GM12878 (cell line): ENCODE measurements around the gene PPP2R3B. TPM values are rescaled to one million over a fixed set of nuclear protein-coding genes. Genes with fewer than 3 reads are reported as not detected.

ENCODE experiments used
- ATAC-seq: fragments of 200-7000 bp; cut with Tn5 transposase; 3 replicates; pipeline ENCODE4 v1.9.1; 2020; ENCODE audit warnings: mild to moderate bottlenecking, moderate library complexity
- BruUV-seq: library from RNA; stranded (reverse); fragments of 400-500 nt; replicated peaks from 2 replicates; lab custom pipeline; 2021; lab: Mats Ljungman, UMichigan
- CTCF ChIA-PET: fragments of 300-600 bp; sonication (Branson Sonifier 250); formaldehyde crosslinking; extraction: SDS; loops from one replicate; lab custom pipeline; 2021; ENCODE audit warnings: inconsistent platforms; lab: Yijun Ruan, JAX
- POLR2A ChIA-PET: fragments of 350-600 bp; formaldehyde crosslinking; extraction: SDS; loops from one replicate; lab custom pipeline; 2021; ENCODE audit warnings: inconsistent platforms; lab: Charles Lee
- RAD21 ChIA-PET: fragments of 300-600 bp; sonication (Branson Sonifier 250); formaldehyde crosslinking; loops from one replicate; lab custom pipeline; 2023; ENCODE audit warnings: antibody characterized with exemption; ENCODE audit not compliant: unreplicated experiment; lab: Charles Lee
- SMC1A ChIA-PET: fragments of 300-600 bp; sonication (Branson Sonifier 250); formaldehyde crosslinking; loops from one replicate; lab custom pipeline; 2023; ENCODE audit not compliant: unreplicated experiment, uncharacterized antibody; lab: Charles Lee
- DNase-seq: peaks from one replicate; pipeline ENCODE4 v3.0.0-alpha.2; 2011; ENCODE audit warnings: low read depth, low spot score
- FAIRE-seq: peaks from 3 replicates; lab custom pipeline; 2011; peaks lifted over from hg19 to GRCh38; lab: Jason Lieb, UNC
- H2AFZ ChIP-seq: 2 replicates; pipeline ENCODE4 v1.6.0; 2011; ENCODE audit warnings: low read depth, low read length, control low read depth; ENCODE audit not compliant: control insufficient read depth
- H3K27ac ChIP-seq: 2 replicates; pipeline ENCODE4 v1.5.1; 2011; ENCODE audit warnings: control low read depth; ENCODE audit not compliant: control insufficient read depth, insufficient read depth
- H3K27me3 ChIP-seq, 2 experiments: replicated peaks in 1 of 2; 2 replicates each; pipeline versions ENCODE4 v1.6.0 to v1.6.1; 2011; ENCODE audit warnings: low read length in 1 of 2; ENCODE audit not compliant: control insufficient read depth in 2 of 2, insufficient read depth in 2 of 2
- H3K36me3 ChIP-seq, 2 experiments: 2 replicates each; pipeline ENCODE4 v1.5.1; 2011; ENCODE audit warnings: low read length in 1 of 2; ENCODE audit not compliant: control insufficient read depth in 2 of 2, insufficient read depth in 2 of 2
- H3K4me1 ChIP-seq: 2 replicates; pipeline ENCODE4 v1.6.1; 2011; ENCODE audit warnings: mild to moderate bottlenecking, low read length, moderate library complexity, mixed read lengths; ENCODE audit not compliant: control insufficient read depth, insufficient read depth
- H3K4me2 ChIP-seq: 2 replicates; pipeline ENCODE4 v1.6.0; 2011; ENCODE audit warnings: control low read depth; ENCODE audit not compliant: control insufficient read depth, insufficient read depth
- H3K4me3 ChIP-seq: fragments of 200-600 bp; sonication (generic); 2 replicates; pipeline ENCODE4 v1.5.1; 2016
- H3K79me2 ChIP-seq: 2 replicates; pipeline ENCODE4 v1.6.0; 2011; ENCODE audit warnings: low read length; ENCODE audit not compliant: control insufficient read depth, insufficient read depth
- H3K9ac ChIP-seq: 2 replicates; pipeline ENCODE4 v1.8.0; 2011; ENCODE audit warnings: low read length, control low read depth, mixed read lengths; ENCODE audit not compliant: control insufficient read depth, insufficient read depth
- H3K9me3 ChIP-seq: replicated peaks from 3 replicates; pipeline ENCODE4 v1.5.1; 2011; ENCODE audit warnings: mild to moderate bottlenecking, low read length; ENCODE audit not compliant: control insufficient read depth, insufficient read depth
- H4K20me1 ChIP-seq: 2 replicates; pipeline ENCODE4 v1.6.0; 2011; ENCODE audit not compliant: control insufficient read depth, insufficient read depth
- ATF7 ChIP-seq: fragments of 450-650 bp; IDR thresholded peaks from 2 replicates; pipeline ENCODE4 v1.6.1; 2016; ENCODE audit warnings: low read depth, mild to moderate bottlenecking
- CBFB ChIP-seq: IDR thresholded peaks from 2 replicates; pipeline ENCODE4 v1.6.1; 2016; ENCODE audit warnings: antibody characterized with exemption, low read depth
- EED ChIP-seq: sonication (generic); IDR thresholded peaks from 2 replicates; pipeline ENCODE4 v1.6.1; 2016; ENCODE audit warnings: antibody characterized with exemption, low read depth
- FOXK2 ChIP-seq: fragments of 450-650 bp; IDR thresholded peaks from 2 replicates; pipeline ENCODE4 v1.6.1; 2017; ENCODE audit warnings: mild to moderate bottlenecking, moderate library complexity
- GATAD2B ChIP-seq: fragments of 450-650 bp; conservative IDR thresholded peaks from 2 replicates; pipeline ENCODE4 v1.6.1; 2017; ENCODE audit warnings: low read depth, mild to moderate bottlenecking, moderate library complexity
- MXI1 ChIP-seq: fragments of 150-350 bp; IDR thresholded peaks from 2 replicates; pipeline ENCODE4 v1.6.1; 2011; ENCODE audit warnings: low read depth, mild to moderate bottlenecking, inconsistent platforms, low read length, improper control_type of control experiment
- NFYB ChIP-seq: IDR thresholded peaks from 2 replicates; pipeline ENCODE4 v1.6.1; 2011; ENCODE audit warnings: low read depth, mild to moderate bottlenecking, low read length, improper control_type of control experiment, moderate library complexity; ENCODE audit not compliant: insufficient read depth
- NR2C1 ChIP-seq: fragments of 450-650 bp; IDR thresholded peaks from 2 replicates; pipeline ENCODE4 v1.6.1; 2017; ENCODE audit warnings: antibody characterized with exemption, mild to moderate bottlenecking, moderate library complexity
- NR2F1 ChIP-seq: fragments of 450-650 bp; conservative IDR thresholded peaks from 2 replicates; pipeline ENCODE4 v1.6.1; 2017; ENCODE audit warnings: mild to moderate bottlenecking
- POLR2AphosphoS5 ChIP-seq: IDR thresholded peaks from 2 replicates; pipeline ENCODE4 v1.6.1; 2011; ENCODE audit warnings: mild to moderate bottlenecking, low read length, inconsistent platforms
- RELA ChIP-seq: fragments of 450-650 bp; IDR thresholded peaks from 2 replicates; pipeline ENCODE4 v1.8.0; 2014; ENCODE audit warnings: borderline replicate concordance; ENCODE audit not compliant: partially characterized antibody
- SIN3A ChIP-seq: IDR thresholded peaks from 2 replicates; pipeline ENCODE4 v1.6.1; 2012; ENCODE audit warnings: low read depth, low read length, improper control_type of control experiment
- TBL1XR1 ChIP-seq: IDR thresholded peaks from 2 replicates; pipeline ENCODE4 v1.6.1; 2012; ENCODE audit warnings: low read depth, low read length, improper control_type of control experiment
- TCF12 ChIP-seq: IDR thresholded peaks from 2 replicates; pipeline ENCODE4 v1.6.1; 2011; ENCODE audit warnings: low read depth, mild to moderate bottlenecking, low read length
- YY1 ChIP-seq: IDR thresholded peaks from 2 replicates; pipeline ENCODE4 v1.6.1; 2011; ENCODE audit warnings: low read depth, mild to moderate bottlenecking, low read length
- WGBS: methylation state at CpG from one replicate; pipeline ENCODE4 v1.1.6; 2016; ENCODE audit warnings: low lambda C conversion rate; ENCODE audit not compliant: insufficient replicate concordance, insufficient coverage; ENCODE audit errors: missing lambda C conversion rate; 5-methylcytosine and 5-hydroxymethylcytosine counted together
- in situ Hi-C: fragments of 300-500 bp; cut with MboI; formaldehyde crosslinking; loops from 9 replicates; pipeline ENCODE4 v1.14.3; 2018; ENCODE audit warnings: mixed read lengths
- intact Hi-C: fragments of 100-400 bp; cut with micrococcal nuclease; formaldehyde crosslinking; loops from one replicate; pipeline ENCODE4 v1.14.2; 2022; ENCODE audit not compliant: unreplicated experiment
- polyA plus RNA-seq, 11 experiments: library from polyadenylated mRNA; depleted of rRNA in 4 of 11; unstranded in 6 of 11; stranded (reverse) in 5 of 11; fragments of >200 nt; fragmentation: Nextera tagmentation in 4 of 11; fragmentation: Illumina TruSeq in 1 of 11; extraction: Ambion mirVana in 4 of 11; extraction: Trizol in 1 of 11; gene quantifications; 1 replicate in 1 of 11; 2 replicates in 10 of 11; pipeline versions ENCODE4 v1.2.1 to v1.2.3, GENCODE V29; 2011 to 2016; ENCODE audit warnings: inconsistent platforms in 2 of 11, missing spikeins in 2 of 11, low read depth in 1 of 11
- total RNA-seq, 4 experiments: library from RNA; depleted of rRNA in 3 of 4; stranded (reverse); fragments of >200 nt in 3 of 4; fragmentation: Illumina TruSeq in 1 of 4; extraction: Trizol in 1 of 4; gene quantifications; 2 replicates each; pipeline versions ENCODE4 v1.2.1 to v1.2.3, GENCODE V29; 2013 to 2021

Gene PPP2R3B
- total and polyA plus RNA-seq, 10 of the 15 experiments (the other 5 are each of a cell fraction or from before 2014, with no cell fraction given): 0.11 to 34.3 (median 9.7) TPM; not detected in 1

DNA sequence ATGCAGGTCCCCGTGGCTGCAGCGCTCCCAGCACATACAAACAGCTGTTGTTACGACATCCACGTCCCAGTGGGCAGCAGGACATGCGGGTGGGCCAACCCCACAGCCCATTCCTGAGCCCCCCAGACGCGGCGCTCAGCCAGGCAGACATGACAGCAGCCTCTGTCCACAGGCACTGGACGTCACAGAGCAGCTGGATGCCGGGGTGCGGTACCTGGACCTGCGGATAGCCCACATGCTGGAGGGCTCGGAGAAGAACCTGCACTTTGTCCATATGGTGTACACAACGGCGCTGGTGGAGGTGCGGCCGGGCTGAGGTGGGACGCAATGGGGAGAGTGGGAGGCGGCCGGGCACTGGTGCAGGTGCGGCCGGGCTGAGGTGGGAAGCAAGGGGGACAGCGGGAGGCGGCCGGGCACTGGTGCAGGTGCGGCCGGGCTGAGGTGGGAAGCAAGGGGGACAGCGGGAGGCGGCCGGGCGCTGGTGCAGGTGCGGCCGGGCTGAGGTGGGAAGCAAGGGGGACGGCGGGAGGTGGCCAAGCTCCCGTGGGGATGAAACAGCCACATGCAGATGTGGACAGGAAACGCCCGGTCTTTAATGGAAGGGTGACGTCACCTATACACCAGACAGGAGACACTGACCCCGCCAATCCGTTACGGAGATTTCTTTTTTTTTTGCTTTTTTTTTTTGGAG is 96.1 kb downstream of the PPP2R3B start:
- in situ Hi-C loops: no loop called here
- WGBS: 91% methylated on average over 32 of the region's 42 CpGs
- ChIA-PET POLR2A (no interaction called here), CTCF (no interaction called here), RAD21 (no interaction called here), SMC1A (no interaction called here)
- ATAC-seq: no peak
- no peak overlapping the region for H3K4me3 ChIP-seq
- no peaks in the 10 kb centered on the region for H3K79me2 ChIP-seq
- no peak overlapping the region for H3K27ac ChIP-seq
- no peak for FAIRE-seq
- no peak overlapping the region for H3K4me2 ChIP-seq
- DNase-seq: no peak
- no peaks in the 10 kb centered on the region for H3K4me1 ChIP-seq
- intact Hi-C loops: no loop called here
- no peak for TF ChIP-seq TBL1XR1
- TF ChIP-seq YY1: no peak
- TF ChIP-seq NR2F1: no peak
- TF ChIP-seq ATF7: no peak
- peaks cover 1% of the 10 kb centered on the region; the same call in 1 of the 3 replicates for H3K9me3 ChIP-seq
- no peak overlapping the region for H3K9ac ChIP-seq
- H3K36me3 ChIP-seq: peaks cover 16 to 20% of the 10 kb centered on the region in 2 experiments; a peak in 3 of 4 replicates
- no TSS peak for BruUV-seq
- H3K27me3 ChIP-seq: no peaks in the 10 kb centered on the region
- H2AFZ ChIP-seq: no peak overlapping the region
- no peaks in the 10 kb centered on the region for H4K20me1 ChIP-seq

DNA sequence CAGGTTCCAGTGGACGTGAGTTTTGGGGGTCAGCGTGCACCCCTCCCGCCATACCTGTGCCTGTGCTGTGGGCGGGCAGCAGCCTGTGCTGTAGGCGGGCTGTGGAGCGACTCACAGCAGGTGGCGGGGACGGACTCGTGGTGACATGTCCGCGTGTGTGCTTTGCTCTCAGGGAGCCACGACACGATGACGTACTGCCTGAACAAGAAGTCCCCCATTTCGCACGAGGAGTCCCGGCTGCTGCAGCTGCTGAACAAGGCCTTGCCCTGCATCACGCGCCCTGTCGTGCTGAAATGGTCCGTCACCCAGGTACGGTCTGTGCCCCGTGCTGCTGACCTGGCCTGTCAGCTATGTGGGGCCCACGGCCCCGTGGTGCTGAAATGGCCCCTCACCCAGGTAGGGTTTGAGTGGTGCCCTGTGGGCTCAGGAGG is 98.1 kb downstream of the PPP2R3B start:
- POLR2A ChIA-PET: no interaction called here
- Histone ChIP-seq H3K27me3 (no peaks in the 10 kb centered on the region), H3K36me3 (peaks cover 21 to 26% of the 10 kb centered on the region in 2 experiments; a peak in 3 of 4 replicates), H4K20me1 (no peaks in the 10 kb centered on the region), H3K9me3 (peaks cover 1% of the 10 kb centered on the region; the same call in 1 of the 3 replicates), H3K4me1 (peaks cover 6% of the 10 kb centered on the region; the same call in 1 of the 2 replicates), H2AFZ (no peak overlapping the region), H3K4me3 (no peak overlapping the region), H3K79me2 (no peaks in the 10 kb centered on the region; the same call in 1 of the 2 replicates), H3K4me2 (no peak overlapping the region), H3K27ac (no peak overlapping the region)
- in situ Hi-C loops: no loop called here
- no TSS peak for BruUV-seq
- ATAC-seq: no peak
- RAD21 ChIA-PET: no interaction called here
- WGBS: 96% methylated on average over 21 of the region's 25 CpGs
- intact Hi-C loops: no loop called here
- SMC1A ChIA-PET: no interaction called here
- no peak for TF ChIP-seq POLR2AphosphoS5
- TF ChIP-seq NFYB: no peak
- no peak for TF ChIP-seq GATAD2B
- TF ChIP-seq MXI1: no peak
- no peak for TF ChIP-seq FOXK2
- TF ChIP-seq RELA: no peak
- no peak for TF ChIP-seq NR2C1
- no peak for TF ChIP-seq CBFB
- TF ChIP-seq SIN3A: no peak
- no peak for TF ChIP-seq EED
- TF ChIP-seq TCF12: no peak
- TF ChIP-seq, all 136 proteins: peak for 0
- no peak overlapping the region for H3K9ac ChIP-seq
- CTCF ChIA-PET: no interaction called here
- DNase-seq (no peak), FAIRE-seq (no peak)
